ENCODE data around the gene NIPAL3. TPM values are rescaled to one million over a fixed set of nuclear protein-coding genes. Genes with fewer than 3 reads are reported as not detected.
"Not testable (repeated sequence)": the region's sequence is repeated elsewhere in the genome, so short reads cannot be mapped to it uniquely, and the experiment has no call there.

The NIPAL3 gene
- total RNA-seq, 1 experiment from 2014 or later = 7.7 TPM

DNA sequence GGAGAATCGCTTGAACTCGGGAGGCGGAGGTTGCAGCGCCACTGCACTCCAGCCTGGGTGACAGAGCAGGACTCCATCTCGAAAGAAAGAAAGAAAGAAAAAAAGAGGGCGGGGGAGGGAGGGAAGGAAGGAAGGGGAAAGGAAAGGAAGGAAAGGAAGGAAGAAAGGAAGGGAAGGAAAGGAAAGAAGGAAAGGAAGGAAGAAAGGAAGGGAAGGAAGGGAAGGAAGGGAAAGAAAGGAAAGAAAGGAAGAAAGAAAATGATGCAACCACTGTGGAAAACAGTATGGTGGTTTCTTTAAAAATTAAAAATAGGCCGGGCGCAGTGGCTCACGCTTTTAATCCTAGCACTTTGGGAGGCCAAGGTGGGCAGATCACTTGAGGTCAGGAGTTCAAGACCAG lies 71.9 kb downstream of the NIPAL3 start:
- no CpG with 5 or more reads among the region's 9 CpGs for WGBS (ENCODE audit: extremely low coverage, insufficient read length, low lambda C conversion rate)
- Histone ChIP-seq H3T11ph (ENCODE audit: low read length) (no peak overlapping the region), H3K14ac (ENCODE audit: insufficient read depth, low read length) (no peak overlapping the region), H3K18ac (ENCODE audit: insufficient read length, low read depth, low read length) (no peak overlapping the region), H3K4me2 (ENCODE audit: insufficient read depth, insufficient read length, low read length) (no peak overlapping the region), H2AK5ac (ENCODE audit: insufficient read length, low read length) (no peak overlapping the region), H3K79me1 (ENCODE audit: insufficient read depth, low read depth, low read length, poor library complexity, severe bottlenecking) (no peaks in the 10 kb centered on the region), H4K5ac (ENCODE audit: insufficient read length, low read depth, low read length) (no peak overlapping the region), H4K91ac (ENCODE audit: insufficient read length, low read depth, low read length) (no peak overlapping the region), H2AFZ (ENCODE audit: low read length) (no peak overlapping the region), H3K23me2 (ENCODE audit: insufficient read length, low read depth, low read length, poor library complexity, severe bottlenecking) (no peaks in the 10 kb centered on the region), H2BK12ac (ENCODE audit: insufficient read length, low read depth, low read length) (no peak overlapping the region), H2BK120ac (ENCODE audit: low read depth, low read length, poor library complexity, severe bottlenecking) (no peak overlapping the region), H3K79me2 (ENCODE audit: insufficient read depth, low read length) (no peaks in the 10 kb centered on the region), H4K20me1 (ENCODE audit: control insufficient read depth, insufficient read depth, insufficient read length) (no peaks in the 10 kb centered on the region), H3K27me3 (ENCODE audit: insufficient read depth, low read length) (no peaks in the 10 kb centered on the region), H3K4me1 (ENCODE audit: insufficient read depth, low read length) (no peaks in the 10 kb centered on the region), H3K23ac (ENCODE audit: insufficient read length, low read depth, low read length) (no peak overlapping the region), H2BK15ac (ENCODE audit: low read depth, low read length) (no peak overlapping the region), H3K9me3 (ENCODE audit: control insufficient read depth, low read depth, low read length) (no peaks in the 10 kb centered on the region), H3K56ac (ENCODE audit: insufficient read length, low read depth, low read length) (no peak overlapping the region), H4K8ac (replicated peaks; ENCODE audit: insufficient read length, low read depth, low read length) (no peak overlapping the region), H3K4ac (ENCODE audit: low read depth, low read length) (no peak overlapping the region), H2BK20ac (ENCODE audit: low read depth, low read length, poor library complexity, severe bottlenecking) (no peak overlapping the region), H2BK5ac (ENCODE audit: insufficient read length, low read length) (no peak overlapping the region), H3K27ac (ENCODE audit: insufficient read length, low read depth, low read length) (no peak overlapping the region), H3K9ac (ENCODE audit: extremely low read depth, insufficient read length, low read length) (no peak overlapping the region)
- no peak overlapping the region for H3K27ac Mint-ChIP-seq
- no peak overlapping the region for H3K4me3 Mint-ChIP-seq
- H3K9me3 Mint-ChIP-seq = peaks cover 22% of the 10 kb centered on the region in 2 experiments
- H3K27me3 Mint-ChIP-seq (ENCODE audit: low read depth) = peaks cover 3% of the 10 kb centered on the region
- no peak for DNase-seq
- peaks cover 8 to 17% (median 12%) of the 10 kb centered on the region in 3 experiments; a peak in 6 of 7 replicates for H3K36me3 Mint-ChIP-seq (ENCODE audit: insufficient read depth in 1 of 3, low read depth in 3 of 3)
- H3K4me1 Mint-ChIP-seq = no peaks in the 10 kb centered on the region
- TF ChIP-seq, protein P1, sequence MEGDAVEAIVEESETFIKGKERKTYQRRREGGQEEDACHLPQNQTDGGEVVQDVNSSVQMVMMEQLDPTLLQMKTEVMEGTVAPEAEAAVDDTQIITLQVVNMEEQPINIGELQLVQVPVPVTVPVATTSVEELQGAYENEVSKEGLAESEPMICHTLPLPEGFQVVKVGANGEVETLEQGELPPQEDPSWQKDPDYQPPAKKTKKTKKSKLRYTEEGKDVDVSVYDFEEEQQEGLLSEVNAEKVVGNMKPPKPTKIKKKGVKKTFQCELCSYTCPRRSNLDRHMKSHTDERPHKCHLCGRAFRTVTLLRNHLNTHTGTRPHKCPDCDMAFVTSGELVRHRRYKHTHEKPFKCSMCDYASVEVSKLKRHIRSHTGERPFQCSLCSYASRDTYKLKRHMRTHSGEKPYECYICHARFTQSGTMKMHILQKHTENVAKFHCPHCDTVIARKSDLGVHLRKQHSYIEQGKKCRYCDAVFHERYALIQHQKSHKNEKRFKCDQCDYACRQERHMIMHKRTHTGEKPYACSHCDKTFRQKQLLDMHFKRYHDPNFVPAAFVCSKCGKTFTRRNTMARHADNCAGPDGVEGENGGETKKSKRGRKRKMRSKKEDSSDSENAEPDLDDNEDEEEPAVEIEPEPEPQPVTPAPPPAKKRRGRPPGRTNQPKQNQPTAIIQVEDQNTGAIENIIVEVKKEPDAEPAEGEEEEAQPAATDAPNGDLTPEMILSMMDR (conservative IDR thresholded peaks at IDR 0.05) = no peak

DNA sequence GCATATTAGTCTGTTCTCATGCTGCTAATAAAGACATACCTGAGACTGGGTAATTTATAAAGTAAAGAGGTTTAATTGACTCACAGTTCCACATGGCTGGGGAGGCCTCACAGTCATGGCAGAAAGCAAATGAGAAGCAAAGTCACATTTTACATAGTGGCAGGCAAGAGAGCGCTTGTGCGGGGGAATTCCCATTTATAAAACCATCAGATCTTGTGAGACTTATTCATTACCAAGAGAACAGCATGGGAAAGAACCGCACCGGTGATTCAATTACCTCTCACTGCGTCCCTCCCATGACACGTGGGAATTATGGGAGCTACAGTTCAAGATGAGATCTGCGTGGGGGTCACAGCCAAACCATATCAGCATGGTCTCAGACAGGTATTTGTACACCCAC lies 72.6 kb downstream of the NIPAL3 start:
- WGBS (ENCODE audit: extremely low coverage, insufficient read length, low lambda C conversion rate) = no CpG with 5 or more reads among the region's 7 CpGs
- not testable (repeated sequence) for H3K4me1 Mint-ChIP-seq; H2BK5ac ChIP-seq (ENCODE audit: insufficient read length, low read length); H4K8ac ChIP-seq (replicated peaks; ENCODE audit: insufficient read length, low read depth, low read length); H3K79me2 ChIP-seq (ENCODE audit: insufficient read depth, low read length); H3K79me1 ChIP-seq (ENCODE audit: insufficient read depth, low read depth, low read length, poor library complexity, severe bottlenecking); H2BK15ac ChIP-seq (ENCODE audit: low read depth, low read length); H3K9ac ChIP-seq (ENCODE audit: extremely low read depth, insufficient read length, low read length); DNase-seq; H3K4ac ChIP-seq (ENCODE audit: low read depth, low read length); H3K14ac ChIP-seq (ENCODE audit: insufficient read depth, low read length); H4K91ac ChIP-seq (ENCODE audit: insufficient read length, low read depth, low read length); H3K27ac Mint-ChIP-seq; H2BK12ac ChIP-seq (ENCODE audit: insufficient read length, low read depth, low read length); H3K4me2 ChIP-seq (ENCODE audit: insufficient read depth, insufficient read length, low read length); H3K27me3 ChIP-seq (ENCODE audit: insufficient read depth, low read length); H3K23ac ChIP-seq (ENCODE audit: insufficient read length, low read depth, low read length); H3K23me2 ChIP-seq (ENCODE audit: insufficient read length, low read depth, low read length, poor library complexity, severe bottlenecking); H3K27ac ChIP-seq (ENCODE audit: insufficient read length, low read depth, low read length); H2AFZ ChIP-seq (ENCODE audit: low read length); H2BK20ac ChIP-seq (ENCODE audit: low read depth, low read length, poor library complexity, severe bottlenecking); H3K18ac ChIP-seq (ENCODE audit: insufficient read length, low read depth, low read length); H3T11ph ChIP-seq (ENCODE audit: low read length); H4K20me1 ChIP-seq (ENCODE audit: control insufficient read depth, insufficient read depth, insufficient read length); H3K56ac ChIP-seq (ENCODE audit: insufficient read length, low read depth, low read length); H3K4me1 ChIP-seq (ENCODE audit: insufficient read depth, low read length); H3K9me3 ChIP-seq (ENCODE audit: control insufficient read depth, low read depth, low read length); H4K5ac ChIP-seq (ENCODE audit: insufficient read length, low read depth, low read length); H3K27me3 Mint-ChIP-seq (ENCODE audit: low read depth); H3K4me3 Mint-ChIP-seq; H2BK120ac ChIP-seq (ENCODE audit: low read depth, low read length, poor library complexity, severe bottlenecking); H2AK5ac ChIP-seq (ENCODE audit: insufficient read length, low read length)
- Mint-ChIP-seq H3K9me3 (peaks cover 22% of the 10 kb centered on the region in 2 experiments), H3K36me3 (ENCODE audit: insufficient read depth in 1 of 3, low read depth in 3 of 3) (peaks cover 8 to 17% (median 12%) of the 10 kb centered on the region in 3 experiments; a peak in 6 of 7 replicates)

Data from H9 (cell line).